DMS79 (cell line): Measurements from ENCODE around the gene UBE2D3.
A peak's percentile ranks its signal among the peaks of the same experiment; 100 is the strongest.
"Not testable (repeated sequence)": the region's sequence is repeated elsewhere in the genome, so short reads cannot be mapped to it uniquely, and the experiment has no call there.

Experiments
- DNase-seq: peaks from one replicate; lab custom pipeline; 2025; lab: John Stamatoyannopoulos, UW

Gene UBE2D3

DNA sequence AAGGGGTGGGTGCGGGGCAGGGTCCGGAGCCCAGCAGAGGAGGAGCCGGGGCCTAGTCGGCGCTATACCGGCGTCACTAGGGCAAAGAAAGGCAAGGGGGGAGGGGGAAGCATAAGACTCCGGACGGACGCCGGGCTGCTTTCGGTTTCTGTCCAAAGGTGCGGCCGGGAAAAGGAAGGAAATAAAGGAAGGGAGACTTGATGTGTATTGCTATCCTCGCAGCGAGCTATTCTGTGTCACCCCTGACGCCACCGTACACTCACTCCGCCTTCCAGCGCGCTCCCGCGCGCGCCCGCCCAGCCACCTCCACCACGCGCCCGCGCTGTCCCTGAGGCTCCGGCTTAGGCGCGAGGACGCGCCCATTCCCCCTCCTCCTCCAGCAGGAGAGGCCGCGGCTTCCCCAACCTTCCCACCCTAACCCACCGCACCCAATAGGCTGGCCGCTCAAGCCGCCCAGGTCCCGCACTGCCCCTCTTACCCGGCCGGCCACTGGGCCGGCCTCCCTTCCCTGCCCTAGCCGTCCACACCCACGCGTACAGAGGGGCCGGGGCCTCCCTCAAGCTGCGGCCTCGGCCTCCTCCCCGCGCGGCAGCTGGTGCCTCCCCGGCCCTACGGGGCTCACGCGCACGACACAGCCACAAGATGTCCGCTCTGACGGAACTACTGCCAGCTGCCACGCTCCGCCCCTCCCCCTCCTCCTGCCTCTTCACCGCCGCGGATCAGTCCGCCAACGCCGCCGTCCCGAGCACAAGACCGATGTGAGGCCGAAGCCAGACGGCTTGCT is at the start of gene UBE2D3:
UBE2D3 (minus strand) TSS at position 662 of the 784 bp plus-strand sequence. CDS start 1,043 bp downstream, outside the sequence.
- DNase-seq: peak; percentile 66

GRCh38 chr4:102871772-102872171 is 44.4 kb upstream of the UBE2D3 start:
- DNase-seq: no peak

DNA sequence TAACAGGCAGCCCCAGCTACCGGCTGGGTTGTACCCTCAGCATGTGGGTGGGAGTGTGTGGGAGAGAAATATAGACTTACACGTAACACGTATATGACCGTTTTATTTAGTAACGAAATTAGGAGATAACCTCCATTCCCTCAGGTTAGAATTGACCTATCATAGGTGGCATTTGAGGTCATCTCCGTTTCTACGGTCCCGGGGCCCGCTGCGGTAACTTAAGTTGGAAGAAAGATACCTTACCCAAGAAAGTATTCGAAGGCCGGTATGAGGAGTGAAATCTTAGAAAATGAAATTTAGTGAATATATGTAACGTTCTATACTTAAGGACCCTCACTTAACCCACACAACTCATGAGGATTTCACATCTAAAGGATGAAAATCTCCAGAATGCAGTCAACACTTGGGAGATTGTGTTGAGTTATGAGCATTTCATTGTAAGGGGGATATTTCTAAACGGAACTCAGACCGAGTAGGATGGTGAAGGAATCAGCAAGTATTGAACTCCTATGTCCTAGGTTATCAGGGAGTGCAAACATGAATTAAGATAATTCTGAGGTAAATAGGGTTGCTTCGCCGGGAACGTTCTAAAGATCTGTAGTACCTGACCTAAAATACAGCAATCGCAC is 42.3 kb upstream of the UBE2D3 start:
- no peak for DNase-seq

- DNase-seq: peak; percentile 67
Measured at GRCh38 chr4:102868781-102869568, 41.6 kb upstream of the UBE2D3 start, which contains the start of gene CISD2. CISD2 (plus strand) TSS chr4:102868992; CDS start chr4:102869085, 93 bp downstream.

DNA sequence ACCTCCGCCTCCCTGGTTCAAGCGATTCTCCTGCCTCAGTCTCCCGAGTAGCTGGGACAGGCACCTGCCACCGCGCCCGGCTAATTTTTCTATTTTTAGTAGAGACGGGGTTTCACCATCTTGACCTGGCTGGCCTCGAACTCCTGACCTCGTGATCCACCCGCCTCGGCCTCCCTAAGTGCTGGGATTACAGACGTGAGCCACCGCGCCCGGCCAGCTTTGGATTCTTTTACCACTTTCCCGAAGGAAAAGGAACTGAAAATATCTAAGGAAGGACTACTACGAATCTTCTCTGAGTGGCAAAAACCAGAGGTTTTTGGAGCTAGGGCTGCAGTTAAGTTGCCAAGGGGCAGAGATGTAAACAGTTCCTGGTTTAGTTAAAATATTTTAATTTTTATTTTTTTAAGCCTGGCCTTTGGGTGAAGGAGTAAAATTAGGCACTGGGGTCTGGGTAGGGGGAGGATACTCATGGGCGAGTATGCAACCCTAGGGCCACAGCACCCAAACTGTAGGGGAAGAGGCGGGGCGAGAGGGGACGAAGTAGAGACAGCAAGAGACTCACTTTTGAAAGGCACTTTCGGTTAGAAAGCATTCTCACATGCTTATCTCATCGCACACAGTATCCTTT is 40.9 kb upstream of the UBE2D3 start:
- no peak for DNase-seq

- no peak for DNase-seq
Measured at GRCh38 chr4:102867278-102868152, 40.2 kb upstream of the UBE2D3 start.

GRCh38 chr4:102865327-102865726 is 38.0 kb upstream of the UBE2D3 start:
- not testable (repeated sequence) for DNase-seq

- no peak for DNase-seq
Measured at GRCh38 chr4:102862747-102863146, 35.4 kb upstream of the UBE2D3 start.

DNA sequence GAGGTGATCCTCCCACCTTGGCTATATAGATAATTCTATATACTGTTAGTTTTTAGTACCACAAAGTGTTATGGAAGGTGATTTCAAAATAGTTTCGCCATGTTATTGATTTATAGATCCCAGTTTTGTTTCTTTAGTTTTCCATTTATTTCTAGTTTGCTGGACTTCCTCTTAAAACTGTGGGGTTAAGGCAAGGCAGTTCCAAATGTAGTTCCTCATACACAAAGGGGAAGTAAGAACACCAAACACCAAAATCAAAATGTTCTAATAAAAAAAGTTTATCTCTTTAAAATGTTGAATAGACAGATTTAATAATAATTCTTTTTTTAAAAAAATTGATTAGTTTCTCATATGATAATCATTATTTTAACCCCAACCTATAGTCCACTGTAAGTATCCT is 34.7 kb upstream of the UBE2D3 start:
- no peak for DNase-seq

DNA sequence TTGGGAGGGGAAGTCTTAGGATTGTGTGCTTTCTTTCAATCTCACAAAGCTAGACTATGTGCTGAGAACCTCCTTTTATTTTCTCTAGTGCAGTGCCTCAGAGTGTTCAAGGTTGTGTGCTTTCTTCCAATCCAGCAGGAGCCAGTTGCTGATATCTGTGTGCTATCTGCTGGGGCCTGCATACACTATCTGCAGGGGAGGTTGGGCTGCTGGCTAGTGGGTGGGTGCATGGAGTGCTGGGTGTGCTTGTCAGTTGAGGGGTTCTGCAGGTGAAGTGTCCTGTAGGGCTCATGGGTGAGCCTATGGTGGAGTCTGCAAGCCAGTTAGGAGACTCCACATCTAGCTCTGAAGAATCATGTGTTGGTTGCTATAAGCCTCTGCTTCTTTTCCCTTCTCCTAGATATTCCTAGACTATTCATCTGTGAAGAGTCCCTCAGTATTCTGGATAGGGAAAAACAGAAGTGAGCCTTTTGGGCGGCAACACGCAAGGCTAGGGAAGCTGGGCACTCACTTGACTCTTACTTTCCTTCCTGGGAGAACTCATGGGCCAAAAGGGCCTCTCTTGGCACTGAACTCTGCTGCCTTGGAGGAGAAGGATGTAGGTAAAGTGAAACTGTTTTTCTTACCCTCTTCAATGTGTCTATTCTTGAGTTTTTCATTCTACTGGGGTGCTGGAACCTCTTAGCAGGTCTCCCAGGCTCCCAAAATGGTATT is 33.4 kb upstream of the UBE2D3 start:
- DNase-seq: no peak

GRCh38 chr4:102858828-102859464 is 31.6 kb upstream of the UBE2D3 start:
- no peak for DNase-seq

- DNase-seq: no peak
Measured at GRCh38 chr4:102850370-102850769, 23.0 kb upstream of the UBE2D3 start.

DNA sequence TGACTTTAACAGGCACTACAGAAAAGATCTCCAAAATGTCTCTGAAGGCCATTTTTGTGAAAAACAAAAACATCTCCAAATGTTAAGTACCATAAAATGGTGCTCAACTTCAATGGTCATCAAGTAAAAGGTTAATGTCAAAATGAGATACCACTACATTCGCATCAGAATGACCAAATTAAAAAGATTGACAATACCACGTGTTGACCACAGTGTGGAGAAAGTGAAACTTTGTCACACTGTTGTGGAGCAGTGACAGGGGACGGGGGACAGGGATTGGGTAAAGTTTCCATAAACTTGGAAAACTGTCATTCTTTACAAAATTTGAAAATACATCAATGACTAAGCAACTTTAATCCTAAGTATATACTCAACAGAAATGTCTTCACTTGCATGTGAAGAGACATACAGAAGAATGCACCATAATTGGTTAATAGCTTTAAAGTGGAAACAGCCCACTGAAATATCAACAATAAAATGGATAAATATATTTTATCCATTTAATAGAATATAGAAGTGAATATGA is 22.3 kb upstream of the UBE2D3 start:
- DNase-seq: no peak

DNA sequence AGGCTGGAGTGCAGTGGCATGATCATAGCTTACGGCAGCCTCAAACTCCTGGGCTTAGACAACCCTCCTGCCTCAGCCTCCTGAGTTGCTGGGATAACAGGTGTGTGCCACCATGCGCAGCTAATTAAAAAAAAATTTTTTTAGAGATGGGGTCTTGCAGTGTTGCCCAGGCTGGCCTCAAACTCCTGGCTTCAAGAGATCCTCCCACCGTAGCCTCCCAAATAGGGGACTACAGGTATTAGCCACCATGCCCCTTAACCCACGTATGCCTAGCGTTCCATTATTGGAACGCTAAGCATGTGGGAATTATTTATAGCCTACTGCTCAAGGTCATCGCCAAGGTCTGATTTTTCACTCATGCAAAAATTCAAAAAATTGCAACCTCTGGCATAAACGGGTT is 20.3 kb upstream of the UBE2D3 start:
- DNase-seq: no peak

GRCh38 chr4:102843938-102844337 is 16.6 kb upstream of the UBE2D3 start:
- no peak for DNase-seq

DNA sequence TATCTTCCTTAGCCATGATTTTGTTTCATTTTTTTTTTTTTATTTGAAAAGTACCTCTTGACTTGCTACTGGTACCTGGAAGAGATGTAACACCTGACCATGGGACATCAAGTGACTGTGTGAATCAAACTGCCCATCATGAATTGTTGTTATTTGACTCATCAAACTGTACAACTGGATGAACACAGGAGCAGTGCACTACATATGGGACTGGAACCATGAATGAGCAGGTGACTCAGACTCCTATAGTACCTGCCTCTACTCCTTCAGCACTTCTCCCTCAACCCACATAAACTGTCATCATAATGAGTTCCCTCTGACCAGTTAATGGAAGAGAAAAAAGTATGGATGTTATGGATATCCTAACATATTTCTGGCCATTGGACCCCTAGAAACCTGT is 15.9 kb upstream of the UBE2D3 start:
- DNase-seq: no peak

DNA sequence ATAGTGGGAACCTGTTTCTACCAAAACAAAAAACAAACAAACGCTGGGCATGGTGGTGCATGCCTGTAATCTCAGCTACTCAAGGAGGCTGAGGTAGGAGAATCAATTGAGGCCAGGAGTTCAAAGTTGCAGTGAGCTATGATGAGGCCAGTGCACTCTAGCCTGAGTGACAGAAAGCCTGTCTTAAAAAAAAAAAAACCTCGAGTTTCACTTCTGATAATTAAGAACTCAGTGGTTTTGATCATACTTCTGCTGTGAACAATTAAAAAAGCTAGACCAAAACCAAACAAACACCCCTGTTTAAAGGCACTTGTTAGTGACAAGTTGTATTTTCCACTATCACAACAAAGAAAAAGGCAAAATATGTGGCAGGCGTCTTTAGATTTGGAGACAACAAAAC is 15.0 kb upstream of the UBE2D3 start:
- no peak for DNase-seq

- no peak for DNase-seq
Measured at GRCh38 chr4:102836596-102836995, 9.2 kb upstream of the UBE2D3 start.

- no peak for DNase-seq
Measured at GRCh38 chr4:102832667-102833066, 5.3 kb upstream of the UBE2D3 start.

DNA sequence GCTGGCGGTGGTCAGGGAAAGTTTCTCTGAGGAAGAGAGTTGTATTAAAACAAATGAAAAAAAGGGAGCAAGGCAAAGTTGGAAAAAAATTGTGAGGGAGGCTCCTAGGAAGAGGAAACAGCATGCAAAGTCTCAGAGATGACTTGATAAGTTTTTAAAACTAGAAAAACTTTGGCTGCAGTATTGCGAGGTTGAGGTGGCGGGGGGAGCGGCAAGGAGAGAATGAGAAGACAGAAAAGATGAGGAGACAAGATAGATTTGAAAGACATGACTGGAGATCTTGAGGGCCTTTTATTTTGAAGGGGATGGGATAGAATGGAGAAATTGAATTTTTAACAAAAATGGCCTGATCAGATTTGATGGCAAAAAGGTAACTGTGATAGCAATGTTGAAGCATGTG is 4.8 kb upstream of the UBE2D3 start:
- no peak for DNase-seq
